ENCODE results near the gene FAM50B.
A peak's percentile ranks its signal among the peaks of the same experiment; 100 is the strongest.
"Not testable (repeated sequence)": the region's sequence is repeated elsewhere in the genome, so short reads cannot be mapped to it uniquely, and the experiment has no call there.

Gene FAM50B

DNA sequence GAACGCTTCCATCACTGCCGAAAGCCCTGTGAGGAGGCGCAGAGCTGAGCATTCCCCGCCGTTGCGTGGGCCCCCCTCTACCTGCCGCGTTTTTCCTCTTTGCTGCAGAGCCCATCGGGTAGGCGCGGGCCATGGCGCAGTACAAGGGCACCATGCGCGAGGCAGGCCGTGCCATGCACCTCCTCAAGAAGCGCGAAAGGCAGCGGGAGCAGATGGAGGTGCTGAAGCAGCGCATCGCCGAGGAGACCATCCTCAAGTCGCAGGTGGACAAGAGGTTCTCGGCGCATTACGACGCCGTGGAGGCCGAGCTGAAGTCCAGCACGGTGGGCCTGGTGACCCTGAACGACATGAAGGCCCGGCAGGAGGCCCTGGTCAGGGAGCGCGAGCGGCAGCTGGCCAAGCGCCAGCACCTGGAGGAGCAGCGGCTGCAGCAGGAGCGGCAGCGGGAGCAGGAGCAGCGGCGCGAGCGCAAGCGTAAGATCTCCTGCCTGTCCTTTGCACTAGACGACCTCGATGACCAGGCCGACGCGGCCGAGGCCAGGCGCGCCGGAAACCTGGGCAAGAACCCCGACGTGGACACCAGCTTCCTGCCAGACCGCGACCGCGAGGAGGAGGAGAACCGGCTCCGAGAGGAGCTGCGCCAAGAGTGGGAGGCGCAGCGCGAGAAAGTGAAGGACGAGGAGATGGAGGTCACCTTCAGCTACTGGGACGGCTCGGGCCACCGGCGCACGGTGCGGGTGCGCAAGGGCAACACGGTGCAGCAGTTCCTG is 693 bp downstream of the FAM50B start:
- no peak for DNase-seq (ENCODE audit: low spot score)

- DNase-seq (ENCODE audit: low spot score), result no peak
Measured at GRCh38 chr6:3850451-3851203, 1.5 kb downstream of the FAM50B start.

GRCh38 chr6:3851839-3852238 is 2.7 kb downstream of the FAM50B start:
- no peak for DNase-seq (ENCODE audit: low spot score)

- DNase-seq (ENCODE audit: low spot score), result no peak
Measured at GRCh38 chr6:3852391-3852790, 3.2 kb downstream of the FAM50B start.

- DNase-seq (ENCODE audit: low spot score), result no peak
Measured at GRCh38 chr6:3855866-3856265, 6.7 kb downstream of the FAM50B start.

DNA sequence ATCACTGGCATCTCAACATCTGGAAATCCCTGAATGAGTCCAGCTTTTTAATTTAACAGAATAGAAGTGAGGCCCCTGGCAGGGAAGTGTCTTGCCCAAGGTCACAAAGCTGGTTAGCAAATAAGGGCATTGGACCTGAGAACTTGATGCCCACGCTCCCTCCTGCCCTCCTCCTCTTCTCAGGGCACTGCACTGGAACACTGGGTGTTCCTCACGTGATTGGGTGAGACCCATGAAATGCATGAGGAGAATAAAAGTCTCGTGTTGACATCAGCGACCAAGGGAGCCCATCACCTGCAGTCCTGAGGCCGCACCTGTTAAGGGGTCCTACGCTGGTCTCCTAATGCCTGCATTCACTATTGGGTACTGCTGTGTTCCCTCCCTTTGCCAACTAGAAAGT is 7.4 kb downstream of the FAM50B start:
- no peak for DNase-seq (ENCODE audit: low spot score)

DNA sequence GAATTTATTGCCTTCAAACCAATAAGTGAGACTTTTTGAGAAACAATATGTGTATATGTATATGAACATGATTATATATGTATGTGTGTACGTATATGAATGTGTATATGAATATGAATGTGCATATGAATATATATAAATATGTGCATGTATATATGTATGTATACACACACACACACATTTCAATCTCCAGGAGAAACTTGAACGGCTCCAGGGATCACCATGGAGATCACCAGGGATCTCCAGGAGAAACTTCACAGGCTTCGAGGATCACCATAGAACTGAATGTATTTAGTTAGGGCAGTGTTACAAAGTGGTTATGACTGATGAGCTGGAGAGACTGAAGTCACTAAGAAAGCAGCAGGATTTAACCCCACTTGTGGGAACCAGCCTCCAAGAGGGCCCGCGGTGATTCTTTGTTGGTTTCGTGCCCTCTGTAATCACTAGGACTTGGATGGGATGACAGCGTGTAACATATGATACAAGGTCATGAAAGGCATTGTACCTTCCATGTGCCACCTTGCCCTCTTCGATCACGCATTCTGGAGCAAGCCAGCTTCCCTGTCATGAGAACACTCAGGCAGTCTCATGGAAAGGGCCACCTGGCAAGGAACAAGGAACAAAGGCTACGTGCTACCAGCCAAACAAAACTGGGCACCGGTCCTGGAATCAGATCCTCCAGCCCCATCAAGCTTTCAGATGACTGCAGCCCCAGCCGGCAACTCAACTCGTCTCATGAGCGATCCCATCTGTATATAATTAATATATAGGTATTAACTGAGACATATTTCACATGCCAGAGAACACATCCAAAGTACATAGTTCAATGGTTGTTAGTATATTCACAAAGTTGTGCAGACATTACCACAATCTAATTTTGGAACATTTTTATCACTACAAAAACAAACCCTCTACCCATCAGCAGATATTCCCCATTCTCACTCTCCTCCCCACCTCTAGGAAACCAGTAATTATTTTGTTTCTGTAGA is 8.6 kb downstream of the FAM50B start:
- no peak for DNase-seq (ENCODE audit: low spot score)

- no peak for DNase-seq (ENCODE audit: low spot score)
Measured at GRCh38 chr6:3859878-3860552, 10.8 kb downstream of the FAM50B start.

GRCh38 chr6:3861424-3861823 is 12.3 kb downstream of the FAM50B start:
- DNase-seq (ENCODE audit: low spot score), result no peak

GRCh38 chr6:3862038-3862437 is 12.9 kb downstream of the FAM50B start:
- DNase-seq (ENCODE audit: low spot score), result no peak

GRCh38 chr6:3863322-3863721 is 14.1 kb downstream of the FAM50B start:
- DNase-seq (ENCODE audit: low spot score), result not testable (repeated sequence)

- DNase-seq (ENCODE audit: low spot score), result no peak
Measured at GRCh38 chr6:3865463-3865862, 16.3 kb downstream of the FAM50B start.

DNA sequence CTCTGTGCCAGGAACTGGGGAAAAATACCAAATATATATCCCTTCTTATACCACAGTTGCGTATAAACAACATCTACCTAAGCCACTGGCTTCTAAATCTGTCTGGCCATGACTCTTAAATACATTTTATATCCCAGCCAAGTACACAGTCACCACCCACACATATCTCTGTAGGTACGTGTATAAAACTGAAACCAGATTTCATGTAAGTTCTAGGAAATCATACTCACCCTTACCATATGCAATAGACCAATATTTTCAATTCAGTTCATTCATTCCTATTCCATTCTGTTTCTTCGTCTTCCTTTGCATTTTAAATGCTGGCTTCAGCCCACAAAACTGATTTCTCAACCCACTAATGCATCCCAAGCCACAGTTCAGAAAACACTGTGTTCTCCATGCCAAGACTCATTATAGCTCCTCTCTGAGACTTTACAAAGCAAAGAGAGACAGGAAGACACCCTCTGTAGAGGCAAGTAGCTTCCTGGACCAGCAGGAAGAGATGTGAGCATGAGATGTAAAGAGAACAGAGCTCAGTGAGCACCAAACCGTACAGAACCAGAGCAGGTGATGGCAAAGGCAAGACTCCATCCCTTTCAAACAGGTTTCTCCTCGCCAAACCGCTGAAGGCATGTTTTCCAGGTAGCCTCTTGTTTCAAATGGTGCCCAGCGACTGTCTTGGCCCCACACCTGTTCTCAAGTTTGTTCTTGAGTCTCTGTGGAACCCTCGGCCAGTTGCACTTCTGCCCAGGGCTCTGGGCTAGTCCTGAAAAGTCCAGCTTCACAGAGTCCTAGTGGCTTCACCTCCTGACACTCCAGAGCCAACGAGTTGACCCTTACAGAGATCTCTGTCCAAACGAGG is 18.7 kb downstream of the FAM50B start:
- no peak for DNase-seq (ENCODE audit: low spot score)

GRCh38 chr6:3868544-3868943 is 19.4 kb downstream of the FAM50B start:
- peak; percentile 83 for DNase-seq (ENCODE audit: low spot score)

- no peak for DNase-seq (ENCODE audit: low spot score)
Measured at GRCh38 chr6:3869284-3869631, 20.1 kb downstream of the FAM50B start.

GRCh38 chr6:3869632-3870527 is 20.7 kb downstream of the FAM50B start:
- DNase-seq (ENCODE audit: low spot score), result no peak

DNA sequence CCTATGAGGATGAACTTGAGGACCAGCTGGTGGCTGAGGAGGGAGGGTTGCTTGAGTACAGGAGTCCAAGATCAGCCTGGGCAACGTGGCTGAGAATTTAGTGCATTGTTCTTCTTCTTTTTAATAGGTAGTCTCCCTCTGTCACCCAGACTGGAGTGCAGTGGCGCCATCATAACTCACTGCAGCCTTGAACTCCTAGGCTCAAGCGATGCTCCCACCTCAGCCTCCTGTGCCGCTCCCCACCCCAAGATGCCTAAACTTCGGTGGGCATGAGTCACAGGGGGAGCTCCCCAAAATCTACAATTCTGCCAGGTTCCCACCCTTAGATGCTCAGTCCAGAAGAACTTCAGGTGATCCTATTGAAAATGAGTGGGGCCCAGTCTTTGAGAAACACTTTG is 21.4 kb downstream of the FAM50B start:
- no peak for DNase-seq (ENCODE audit: low spot score)

DNA sequence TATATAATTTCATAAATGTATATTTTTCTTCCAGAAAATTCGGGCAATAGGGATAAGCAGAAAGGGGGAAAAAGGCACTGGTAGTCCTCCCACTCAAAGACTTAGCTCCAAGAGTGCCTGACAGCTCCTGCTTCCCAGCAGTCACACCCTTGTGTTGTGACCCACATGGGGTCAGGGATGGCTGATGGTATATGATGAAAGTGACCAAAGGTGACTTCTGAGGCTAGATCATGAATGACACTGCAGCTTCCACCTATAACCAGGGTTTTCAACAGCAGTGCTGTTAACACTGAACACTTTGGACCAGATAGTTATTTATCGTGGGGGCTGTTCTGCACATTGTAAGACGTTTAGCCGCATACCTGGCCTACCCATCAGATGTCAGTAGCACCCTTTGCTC is 22.3 kb downstream of the FAM50B start:
- no peak for DNase-seq (ENCODE audit: low spot score)

GRCh38 chr6:3871939-3872338 is 22.8 kb downstream of the FAM50B start:
- no peak for DNase-seq (ENCODE audit: low spot score)

DNA sequence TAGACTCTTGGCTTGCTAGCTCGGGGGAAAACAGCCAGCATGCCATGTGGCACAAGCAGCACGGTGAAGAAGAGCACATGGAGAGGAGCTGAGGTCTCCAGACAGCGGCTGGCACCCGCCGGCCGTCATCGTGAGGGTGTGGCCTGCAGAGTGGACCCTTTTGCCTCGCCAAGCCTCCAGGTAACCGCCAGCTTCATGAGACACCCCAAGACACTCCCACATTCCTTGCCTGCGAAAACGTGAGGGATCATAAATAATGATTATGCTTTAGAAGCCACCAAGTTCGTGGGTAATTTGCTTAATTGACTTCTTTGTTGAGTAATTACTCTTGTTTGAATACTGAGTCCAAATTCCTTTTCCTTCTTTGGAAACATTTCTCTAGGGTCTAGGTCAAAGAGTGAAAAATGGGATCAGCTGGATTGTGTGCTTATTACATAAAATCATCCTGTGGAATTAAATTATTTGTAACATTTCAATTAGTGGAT is 23.2 kb downstream of the FAM50B start:
- no peak for DNase-seq (ENCODE audit: low spot score)

Measured in pons (tissue), 1 donor.